Suprapubic skin (tissue), 4 donors: Measurements from ENCODE around the gene HES2. TPM values are rescaled to one million over a fixed set of nuclear protein-coding genes. Genes with fewer than 3 reads are reported as not detected.

ENCODE experiments used
- total RNA-seq, 4 donors: library from RNA; depleted of rRNA; stranded (reverse); fragments of >200 nt; gene quantifications; one replicate each; pipeline ENCODE4 v1.1.0, GENCODE V29; 2016

Gene HES2
- total RNA-seq, 4 donors from 2014 or later: 18.2 to 36.4 (median 24.9) TPM

Other genes starting within 250 kb of the HES2 start
- gene CHD5, start 239.6 kb downstream of the HES2 start, total RNA-seq: under 1 TPM in 3 of 4 donors, not detected in 1; 0.04 to 0.36 (median 0.13) TPM
- 100 to 1,000 TPM; 152 to 206 (median 171) TPM for gene RPL22, start 220.3 kb downstream of the HES2 start, total RNA-seq
- 1 to 10 TPM; 4.6 to 9.8 (median 9.5) TPM for gene RNF207, start 213.8 kb downstream of the HES2 start, total RNA-seq
- gene ICMT, start 184.0 kb downstream of the HES2 start, total RNA-seq: 10 to 100 TPM; 20.2 to 65.0 (median 58.1) TPM
- not detected for gene HES3, start 175.7 kb downstream of the HES2 start, total RNA-seq
- gene GPR153, start 158.8 kb downstream of the HES2 start, total RNA-seq: 10 to 100 TPM in 3 of 4 donors, 1 to 10 TPM in 1; 5.6 to 16.1 (median 14.2) TPM
- gene ACOT7, start 26.2 kb downstream of the HES2 start, total RNA-seq: 10 to 100 TPM in 3 of 4 donors, 1 to 10 TPM in 1; 8.4 to 40.5 (median 26.7) TPM
- gene ESPN, start 4.9 kb upstream of the HES2 start, total RNA-seq: 10 to 100 TPM; 37.6 to 54.4 (median 48.8) TPM
- 100 to 1,000 TPM in 2 of 4 donors, 10 to 100 TPM in 2; 66.8 to 411 (median 99.5) TPM for gene TNFRSF25, start 46.3 kb upstream of the HES2 start, total RNA-seq
- 100 to 1,000 TPM in 2 of 4 donors, 10 to 100 TPM in 2; 76.3 to 347 (median 107) TPM for gene PLEKHG5, start 71.7 kb upstream of the HES2 start, total RNA-seq
- gene NOL9, start 134.6 kb upstream of the HES2 start, total RNA-seq: 10 to 100 TPM; 19.4 to 33.6 (median 27.5) TPM
- under 1 TPM in 2 of 4 donors, not detected in 2; 0.40 to 0.45 TPM for gene TAS1R1, start 135.4 kb upstream of the HES2 start, total RNA-seq
- gene ZBTB48, start 160.1 kb upstream of the HES2 start, total RNA-seq: 10 to 100 TPM; 17.8 to 26.7 (median 21.6) TPM
- gene KLHL21, start 182.9 kb upstream of the HES2 start, total RNA-seq: 100 to 1,000 TPM; 105 to 125 (median 118) TPM
- gene PHF13, start 193.8 kb upstream of the HES2 start, total RNA-seq: 10 to 100 TPM; 12.6 to 21.7 (median 17.0) TPM
- 10 to 100 TPM; 13.2 to 31.8 (median 24.8) TPM for gene THAP3, start 204.9 kb upstream of the HES2 start, total RNA-seq